Osteocyte (in vitro differentiated cells): ENCODE results near the gene ATP1B1. TPM values are rescaled to one million over a fixed set of nuclear protein-coding genes. Genes with fewer than 3 reads are reported as not detected.
"Not testable (repeated sequence)": the region's sequence is repeated elsewhere in the genome, so short reads cannot be mapped to it uniquely, and the experiment has no call there.

Experiments
- DNase-seq: peaks from one replicate; pipeline ENCODE4 v3.0.0; 2021; ENCODE audit warnings: mixed read lengths; ENCODE audit not compliant: unreplicated experiment; ENCODE audit errors: extremely low spot score
- H3K27ac Mint-ChIP-seq: one replicate; pipeline ENCODE4 v1.8.0; 2021; ENCODE audit warnings: mild to moderate bottlenecking, mixed read lengths; ENCODE audit not compliant: unreplicated experiment
- H3K27me3 Mint-ChIP-seq: one replicate; pipeline ENCODE4 v1.8.0; 2021; ENCODE audit warnings: mixed read lengths; ENCODE audit not compliant: unreplicated experiment
- H3K36me3 Mint-ChIP-seq: one replicate; pipeline ENCODE4 v1.8.0; 2021; ENCODE audit warnings: mixed read lengths; ENCODE audit not compliant: unreplicated experiment
- H3K4me1 Mint-ChIP-seq: one replicate; pipeline ENCODE4 v1.8.0; 2021; ENCODE audit warnings: mixed read lengths; ENCODE audit not compliant: unreplicated experiment
- H3K4me3 Mint-ChIP-seq: one replicate; pipeline ENCODE4 v1.8.0; 2021; ENCODE audit warnings: mild to moderate bottlenecking, moderate library complexity, mixed read lengths; ENCODE audit not compliant: unreplicated experiment
- H3K9me3 Mint-ChIP-seq: one replicate; pipeline ENCODE4 v1.8.0; 2021; ENCODE audit warnings: mixed read lengths; ENCODE audit not compliant: unreplicated experiment
- total RNA-seq: library from RNA; stranded (reverse); gene quantifications from 2 replicates; pipeline ENCODE4 v1.2.1, GENCODE V29; 2021
- TF ChIP-seq, protein P1 (sequence below): fragments of 200-600 bp; sonication (generic); IDR thresholded peaks from 2 replicates; pipeline ENCODE4 v1.5.0; 2021; ENCODE audit warnings: antibody characterized with exemption, mild to moderate bottlenecking, moderate library complexity

ATP1B1 gene
- total RNA-seq, 1 donor from 2014 or later = 42.0 TPM

DNA sequence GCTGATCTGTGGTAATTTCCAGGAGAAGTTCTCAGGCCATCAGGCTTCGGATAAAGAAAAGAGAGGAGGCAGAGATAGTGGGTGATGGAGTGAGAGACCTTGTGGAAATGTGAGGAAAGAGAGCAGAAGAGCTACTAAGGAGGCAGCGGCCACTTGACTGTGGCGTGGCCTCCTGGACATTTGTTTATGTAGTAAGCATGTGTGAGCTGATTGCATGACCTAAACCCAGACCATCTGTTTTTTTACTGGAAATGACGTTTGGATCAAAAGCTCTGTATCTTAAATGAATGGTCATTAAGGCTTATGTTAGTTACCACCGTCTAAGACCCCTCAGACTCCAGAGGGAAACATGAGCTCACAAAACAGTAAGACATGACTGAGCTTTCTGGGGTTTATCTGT is 13.6 kb downstream of the ATP1B1 start:
- Mint-ChIP-seq H3K36me3 (peaks cover 12% of the 10 kb centered on the region), H3K4me3 (no peak overlapping the region), H3K27ac (peak overlapping the region; percentile 48), H3K4me1 (peaks cover 42% of the 10 kb centered on the region), H3K27me3 (no peaks in the 10 kb centered on the region), H3K9me3 (no peaks in the 10 kb centered on the region)
- no peak for DNase-seq
- TF ChIP-seq, protein P1, sequence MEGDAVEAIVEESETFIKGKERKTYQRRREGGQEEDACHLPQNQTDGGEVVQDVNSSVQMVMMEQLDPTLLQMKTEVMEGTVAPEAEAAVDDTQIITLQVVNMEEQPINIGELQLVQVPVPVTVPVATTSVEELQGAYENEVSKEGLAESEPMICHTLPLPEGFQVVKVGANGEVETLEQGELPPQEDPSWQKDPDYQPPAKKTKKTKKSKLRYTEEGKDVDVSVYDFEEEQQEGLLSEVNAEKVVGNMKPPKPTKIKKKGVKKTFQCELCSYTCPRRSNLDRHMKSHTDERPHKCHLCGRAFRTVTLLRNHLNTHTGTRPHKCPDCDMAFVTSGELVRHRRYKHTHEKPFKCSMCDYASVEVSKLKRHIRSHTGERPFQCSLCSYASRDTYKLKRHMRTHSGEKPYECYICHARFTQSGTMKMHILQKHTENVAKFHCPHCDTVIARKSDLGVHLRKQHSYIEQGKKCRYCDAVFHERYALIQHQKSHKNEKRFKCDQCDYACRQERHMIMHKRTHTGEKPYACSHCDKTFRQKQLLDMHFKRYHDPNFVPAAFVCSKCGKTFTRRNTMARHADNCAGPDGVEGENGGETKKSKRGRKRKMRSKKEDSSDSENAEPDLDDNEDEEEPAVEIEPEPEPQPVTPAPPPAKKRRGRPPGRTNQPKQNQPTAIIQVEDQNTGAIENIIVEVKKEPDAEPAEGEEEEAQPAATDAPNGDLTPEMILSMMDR = no peak

- H3K4me3 Mint-ChIP-seq = no peak overlapping the region
- H3K27ac Mint-ChIP-seq = no peak overlapping the region
- TF ChIP-seq, protein P1 = no peak
- no peaks in the 10 kb centered on the region for H3K9me3 Mint-ChIP-seq
- peaks cover 19% of the 10 kb centered on the region for H3K36me3 Mint-ChIP-seq
- no peak for DNase-seq
- peaks cover 35% of the 10 kb centered on the region for H3K4me1 Mint-ChIP-seq
- no peaks in the 10 kb centered on the region for H3K27me3 Mint-ChIP-seq
Observed at GRCh38 chr1:169121146-169121923, 14.8 kb downstream of the ATP1B1 start.

GRCh38 chr1:169122976-169123375 is 16.5 kb downstream of the ATP1B1 start:
- Mint-ChIP-seq H3K27me3 (no peaks in the 10 kb centered on the region), H3K36me3 (peaks cover 33% of the 10 kb centered on the region), H3K27ac (no peak overlapping the region), H3K4me1 (peaks cover 29% of the 10 kb centered on the region), H3K9me3 (no peaks in the 10 kb centered on the region), H3K4me3 (no peak overlapping the region)
- no peak for DNase-seq
- TF ChIP-seq, protein P1 = no peak

DNA sequence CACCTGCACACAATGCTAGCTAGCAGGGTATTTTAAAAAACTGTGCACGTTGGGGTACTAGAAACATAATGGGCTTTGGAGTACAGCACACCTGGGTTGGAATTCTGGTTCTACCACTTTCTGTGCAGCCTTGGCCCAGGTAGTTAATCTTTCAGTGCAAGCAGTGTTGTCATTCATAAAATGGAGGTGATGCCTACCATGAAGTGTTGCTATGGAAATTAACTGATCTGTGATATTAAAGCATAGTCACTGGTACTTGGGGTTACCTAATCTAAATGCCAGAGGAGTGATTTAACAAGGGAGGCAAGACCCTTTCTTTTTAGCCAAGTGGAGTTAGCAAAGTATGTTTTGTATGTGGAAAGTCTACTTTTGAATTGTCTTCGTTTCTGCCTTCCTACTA is 18.0 kb downstream of the ATP1B1 start:
- no peak overlapping the region for H3K27ac Mint-ChIP-seq

DNA sequence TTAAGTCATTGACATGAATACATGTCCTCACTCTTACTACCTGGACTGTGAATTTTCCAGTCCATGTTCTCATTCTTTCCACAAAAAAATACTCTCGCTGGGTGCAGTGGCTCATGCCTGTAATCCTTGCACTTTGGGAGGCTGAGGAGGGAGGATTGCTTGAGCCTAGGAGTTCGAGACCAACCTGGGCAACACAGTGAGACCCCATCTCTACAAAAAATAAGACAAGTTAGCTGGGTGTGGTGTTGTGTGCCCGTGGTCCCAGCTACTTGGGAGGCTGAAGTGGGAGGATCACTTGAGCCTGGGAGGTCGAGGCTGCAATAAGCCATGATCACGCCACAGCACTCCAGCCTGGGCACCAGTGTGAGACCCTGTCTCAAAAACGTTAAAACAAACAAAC is 19.1 kb downstream of the ATP1B1 start:
- Mint-ChIP-seq H3K4me1 (peaks cover 32% of the 10 kb centered on the region), H3K36me3 (peaks cover 42% of the 10 kb centered on the region)
- not testable (repeated sequence) for H3K27me3 Mint-ChIP-seq, H3K27ac Mint-ChIP-seq, H3K4me3 Mint-ChIP-seq, H3K9me3 Mint-ChIP-seq, DNase-seq

More for the DNA sequence above, 18.0 kb downstream of the ATP1B1 start:
- no peaks in the 10 kb centered on the region for H3K27me3 Mint-ChIP-seq
- H3K36me3 Mint-ChIP-seq = peaks cover 41% of the 10 kb centered on the region
- no peaks in the 10 kb centered on the region for H3K9me3 Mint-ChIP-seq
- no peak overlapping the region for H3K4me3 Mint-ChIP-seq
- H3K4me1 Mint-ChIP-seq = peaks cover 32% of the 10 kb centered on the region
- TF ChIP-seq, protein P1 = no peak
- DNase-seq = no peak
